ENCODE results near the gene MOB4.

Gene MOB4

DNA sequence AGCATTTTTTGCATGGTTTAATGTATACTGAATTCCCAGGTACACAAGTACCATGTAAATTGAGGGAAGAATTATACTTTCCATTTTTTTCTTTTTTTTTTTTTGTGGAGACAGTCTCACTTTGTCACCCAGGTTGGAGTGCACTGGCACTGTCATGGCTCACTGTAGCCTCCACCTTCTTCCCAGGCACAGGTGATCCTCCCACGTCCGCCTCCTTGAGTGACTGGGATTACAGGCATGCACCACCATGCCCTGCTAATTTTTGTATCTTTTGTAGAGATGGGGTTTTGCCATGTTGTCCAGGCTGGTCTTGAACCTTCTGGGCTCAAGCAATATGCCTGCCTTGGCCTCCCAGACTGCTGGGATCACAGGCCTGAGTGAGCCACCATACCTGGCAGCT is 11.9 kb upstream of the MOB4 start:
- Histone ChIP-seq H4K20me1 (ENCODE audit: insufficient read depth, low read length) (no peaks in the 10 kb centered on the region; the same call in 1 of the 2 replicates), H3K27ac (ENCODE audit: low read length) (no peak overlapping the region), H3K27me3 (replicated peaks; ENCODE audit: insufficient read depth, low read length) (no peaks in the 10 kb centered on the region), H3K9me3 (replicated peaks; ENCODE audit: insufficient read depth, low read length) (no peaks in the 10 kb centered on the region), H3K9ac (ENCODE audit: low read length) (no peak overlapping the region), H3K9me2 (replicated peaks; ENCODE audit: insufficient read depth, low read length) (no peaks in the 10 kb centered on the region), H3K36me3 (replicated peaks; ENCODE audit: insufficient read depth, low read length) (peaks cover 17% of the 10 kb centered on the region), H3K4me2 (ENCODE audit: low read depth, low read length) (no peak overlapping the region), H3K4me1 (ENCODE audit: low read length) (peaks cover 9% of the 10 kb centered on the region), H3F3A (ENCODE audit: insufficient read depth, low read length) (peaks cover 21% of the 10 kb centered on the region), H2AFZ (ENCODE audit: low read length) (no peak overlapping the region), H3K4me3 (ENCODE audit: low read length) (no peak overlapping the region), H3K79me2 (ENCODE audit: low read length) (peaks cover 51% of the 10 kb centered on the region)
- TF ChIP-seq, protein P1, sequence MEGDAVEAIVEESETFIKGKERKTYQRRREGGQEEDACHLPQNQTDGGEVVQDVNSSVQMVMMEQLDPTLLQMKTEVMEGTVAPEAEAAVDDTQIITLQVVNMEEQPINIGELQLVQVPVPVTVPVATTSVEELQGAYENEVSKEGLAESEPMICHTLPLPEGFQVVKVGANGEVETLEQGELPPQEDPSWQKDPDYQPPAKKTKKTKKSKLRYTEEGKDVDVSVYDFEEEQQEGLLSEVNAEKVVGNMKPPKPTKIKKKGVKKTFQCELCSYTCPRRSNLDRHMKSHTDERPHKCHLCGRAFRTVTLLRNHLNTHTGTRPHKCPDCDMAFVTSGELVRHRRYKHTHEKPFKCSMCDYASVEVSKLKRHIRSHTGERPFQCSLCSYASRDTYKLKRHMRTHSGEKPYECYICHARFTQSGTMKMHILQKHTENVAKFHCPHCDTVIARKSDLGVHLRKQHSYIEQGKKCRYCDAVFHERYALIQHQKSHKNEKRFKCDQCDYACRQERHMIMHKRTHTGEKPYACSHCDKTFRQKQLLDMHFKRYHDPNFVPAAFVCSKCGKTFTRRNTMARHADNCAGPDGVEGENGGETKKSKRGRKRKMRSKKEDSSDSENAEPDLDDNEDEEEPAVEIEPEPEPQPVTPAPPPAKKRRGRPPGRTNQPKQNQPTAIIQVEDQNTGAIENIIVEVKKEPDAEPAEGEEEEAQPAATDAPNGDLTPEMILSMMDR (IDR thresholded peaks at IDR 0.05; ENCODE audit: low read length): no peak
- TF ChIP-seq EZH2 (optimal IDR thresholded peaks at IDR 0.05; ENCODE audit: low read depth, low read length): no peak
- TF ChIP-seq EZH2phosphoT487 (IDR thresholded peaks at IDR 0.05; ENCODE audit: low read length): no peak
- DNase-seq: no peak

DNA sequence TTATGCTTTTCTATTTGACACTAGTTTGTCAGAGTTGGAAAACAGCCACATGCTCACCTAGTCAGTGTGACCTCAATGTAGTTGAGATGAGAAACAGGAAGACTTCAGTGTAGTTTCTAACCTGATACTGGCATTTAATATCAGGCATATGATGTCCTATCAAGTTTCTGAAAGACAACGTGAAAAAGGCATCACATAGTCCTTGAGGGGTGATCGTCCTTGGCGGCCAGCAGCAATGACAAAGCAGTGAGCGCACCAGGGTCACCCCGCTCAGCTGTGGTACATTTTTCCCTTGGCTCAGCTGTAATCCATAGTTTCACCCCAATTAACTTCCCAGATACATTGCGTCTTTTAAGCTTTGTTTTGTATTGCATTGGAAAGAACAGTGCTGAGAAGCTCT is 11.4 kb upstream of the MOB4 start:
- H4K20me1 ChIP-seq (ENCODE audit: insufficient read depth, low read length): no peaks in the 10 kb centered on the region; the same call in 1 of the 2 replicates
- no peak overlapping the region for H3K4me2 ChIP-seq (ENCODE audit: low read depth, low read length)
- no peak overlapping the region for H2AFZ ChIP-seq (ENCODE audit: low read length)
- peaks cover 46% of the 10 kb centered on the region for H3K79me2 ChIP-seq (ENCODE audit: low read length)
- H3K36me3 ChIP-seq (replicated peaks; ENCODE audit: insufficient read depth, low read length): peaks cover 17% of the 10 kb centered on the region
- H3K4me1 ChIP-seq (ENCODE audit: low read length): peaks cover 9% of the 10 kb centered on the region
- no peaks in the 10 kb centered on the region for H3K27me3 ChIP-seq (replicated peaks; ENCODE audit: insufficient read depth, low read length)
- TF ChIP-seq, protein P1 (IDR thresholded peaks at IDR 0.05; ENCODE audit: low read length): no peak
- no peak for TF ChIP-seq EZH2 (optimal IDR thresholded peaks at IDR 0.05; ENCODE audit: low read depth, low read length)
- no peak for TF ChIP-seq EZH2phosphoT487 (IDR thresholded peaks at IDR 0.05; ENCODE audit: low read length)
- H3F3A ChIP-seq (ENCODE audit: insufficient read depth, low read length): peaks cover 21% of the 10 kb centered on the region
- H3K9me3 ChIP-seq (replicated peaks; ENCODE audit: insufficient read depth, low read length): no peaks in the 10 kb centered on the region
- no peak overlapping the region for H3K27ac ChIP-seq (ENCODE audit: low read length)
- H3K9me2 ChIP-seq (replicated peaks; ENCODE audit: insufficient read depth, low read length): no peaks in the 10 kb centered on the region
- no peak overlapping the region for H3K9ac ChIP-seq (ENCODE audit: low read length)
- no peak for DNase-seq
- H3K4me3 ChIP-seq (ENCODE audit: low read length): no peak overlapping the region

DNA sequence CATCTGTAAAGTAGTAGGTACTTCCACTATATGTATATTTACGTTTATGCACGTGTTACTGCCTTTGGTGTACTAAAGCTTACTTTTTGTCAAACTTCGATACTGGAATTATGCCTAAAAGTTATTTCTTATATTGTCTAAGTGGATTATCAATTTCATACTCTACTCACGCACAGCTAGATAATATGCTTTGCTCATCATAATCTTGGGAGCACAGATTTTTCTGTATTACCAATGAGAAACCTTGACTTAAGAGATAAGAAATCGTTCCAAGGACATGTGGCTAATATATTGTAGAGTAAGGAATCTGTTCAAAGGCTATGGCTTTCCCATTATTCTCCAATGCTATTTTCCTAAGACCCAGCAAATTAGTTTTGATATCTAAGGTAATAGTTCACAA is 9.2 kb upstream of the MOB4 start:
- Histone ChIP-seq H3K27ac (ENCODE audit: low read length) (no peak overlapping the region), H3K9me3 (replicated peaks; ENCODE audit: insufficient read depth, low read length) (no peaks in the 10 kb centered on the region), H2AFZ (ENCODE audit: low read length) (no peak overlapping the region), H3K27me3 (replicated peaks; ENCODE audit: insufficient read depth, low read length) (no peaks in the 10 kb centered on the region), H3K36me3 (replicated peaks; ENCODE audit: insufficient read depth, low read length) (peaks cover 14% of the 10 kb centered on the region), H4K20me1 (ENCODE audit: insufficient read depth, low read length) (no peaks in the 10 kb centered on the region; the same call in 1 of the 2 replicates), H3K79me2 (ENCODE audit: low read length) (peaks cover 32% of the 10 kb centered on the region), H3K4me1 (ENCODE audit: low read length) (peaks cover 8% of the 10 kb centered on the region), H3K9me2 (replicated peaks; ENCODE audit: insufficient read depth, low read length) (no peaks in the 10 kb centered on the region), H3F3A (ENCODE audit: insufficient read depth, low read length) (peaks cover 17% of the 10 kb centered on the region), H3K4me3 (ENCODE audit: low read length) (no peak overlapping the region), H3K4me2 (ENCODE audit: low read depth, low read length) (no peak overlapping the region), H3K9ac (ENCODE audit: low read length) (no peak overlapping the region)
- no peak for DNase-seq
- TF ChIP-seq EZH2 (optimal IDR thresholded peaks at IDR 0.05; ENCODE audit: low read depth, low read length): no peak
- TF ChIP-seq, protein P1 (IDR thresholded peaks at IDR 0.05; ENCODE audit: low read length): no peak

All from MM.1S (cell line).